ENCODE measurements around the gene KCNMA1. TPM values are rescaled to one million over a fixed set of nuclear protein-coding genes. Genes with fewer than 3 reads are reported as not detected.

Gene KCNMA1
- total RNA-seq, 4 donors from 2014 or later: 146 to 300 (median 265) TPM

- no peak for TF ChIP-seq POLR2AphosphoS5 (IDR thresholded peaks at IDR 0.05)
- TF ChIP-seq EP300 (IDR thresholded peaks at IDR 0.05): no peak
- no peak for TF ChIP-seq CTCF (IDR thresholded peaks at IDR 0.05)
- TF ChIP-seq POLR2A (IDR thresholded peaks at IDR 0.05; ENCODE audit: low read depth): no peak
- H3K27ac ChIP-seq (replicated peaks in 1 of 4): peak overlapping the region in 3 of 4 donors; percentile 51 to 83 (median 79)
- H3K9me3 ChIP-seq: no peaks in the 10 kb centered on the region
- intact Hi-C loops (cut with DNase I): no loop called here
- no peaks in the 10 kb centered on the region for H3K27me3 ChIP-seq
- H3K4me1 ChIP-seq: peaks cover 4 to 59% (median 48%) of the 10 kb centered on the region in 4 donors
- WGBS: 76% methylated on average over 9 of the region's 9 CpGs
- DNase-seq (ENCODE audit: extremely low spot score): no peak
- H3K36me3 ChIP-seq: no peaks in the 10 kb centered on the region
- no peak overlapping the region for H3K4me3 ChIP-seq
These were observed 401.6 kb downstream of the KCNMA1 start for GRCh38 chr10:77236029-77236428.

GRCh38 chr10:77234599-77234998 lies 403.0 kb downstream of the KCNMA1 start:
- 50% methylated on average over 1 of the region's 1 CpG for WGBS
- Histone ChIP-seq H3K27ac (replicated peaks in 1 of 4) (peak overlapping the region; percentile 10 to 83 (median 65)), H3K4me3 (no peak overlapping the region), H3K9me3 (no peaks in the 10 kb centered on the region), H3K4me1 (peaks cover 0 to 45% (median 34%) of the 10 kb centered on the region in 4 donors), H3K27me3 (no peaks in the 10 kb centered on the region), H3K36me3 (no peaks in the 10 kb centered on the region)
- intact Hi-C loops (cut with DNase I): no loop called here
- no peak for DNase-seq (ENCODE audit: extremely low spot score)
- TF ChIP-seq POLR2A (IDR thresholded peaks at IDR 0.05; ENCODE audit: low read depth) (no peak), EP300 (IDR thresholded peaks at IDR 0.05) (no peak), POLR2AphosphoS5 (IDR thresholded peaks at IDR 0.05) (no peak), CTCF (IDR thresholded peaks at IDR 0.05) (no peak)

GRCh38 chr10:77233466-77233865 lies 404.1 kb downstream of the KCNMA1 start:
- no peaks in the 10 kb centered on the region for H3K36me3 ChIP-seq
- H3K4me1 ChIP-seq: peaks cover 0 to 38% (median 27%) of the 10 kb centered on the region in 4 donors
- H3K4me3 ChIP-seq: no peak overlapping the region
- no peaks in the 10 kb centered on the region for H3K27me3 ChIP-seq
- H3K27ac ChIP-seq (replicated peaks in 1 of 4): no peak overlapping the region
- no peak for DNase-seq (ENCODE audit: extremely low spot score)
- TF ChIP-seq POLR2A (IDR thresholded peaks at IDR 0.05; ENCODE audit: low read depth) (no peak), CTCF (IDR thresholded peaks at IDR 0.05) (no peak), EP300 (IDR thresholded peaks at IDR 0.05) (no peak), POLR2AphosphoS5 (IDR thresholded peaks at IDR 0.05) (no peak)
- no peaks in the 10 kb centered on the region for H3K9me3 ChIP-seq
- intact Hi-C loops (cut with DNase I): no loop called here
- WGBS: 94% methylated on average over 7 of the region's 7 CpGs

GRCh38 chr10:77231884-77232610 lies 405.6 kb downstream of the KCNMA1 start:
- intact Hi-C loops (cut with DNase I): no loop called here
- no peaks in the 10 kb centered on the region for H3K9me3 ChIP-seq
- H3K27me3 ChIP-seq: no peaks in the 10 kb centered on the region
- DNase-seq (ENCODE audit: extremely low spot score): no peak
- H3K36me3 ChIP-seq: no peaks in the 10 kb centered on the region
- no peak overlapping the region for H3K27ac ChIP-seq (replicated peaks in 1 of 4)
- no peak overlapping the region for H3K4me3 ChIP-seq
- TF ChIP-seq POLR2AphosphoS5 (IDR thresholded peaks at IDR 0.05): no peak
- H3K4me1 ChIP-seq: peaks cover 0 to 34% (median 21%) of the 10 kb centered on the region in 4 donors
- WGBS: 79% methylated on average over 3 of the region's 3 CpGs

GRCh38 chr10:77231375-77231774 lies 406.2 kb downstream of the KCNMA1 start:
- intact Hi-C loops (cut with DNase I): no loop called here
- TF ChIP-seq POLR2AphosphoS5 (IDR thresholded peaks at IDR 0.05) (no peak), POLR2A (IDR thresholded peaks at IDR 0.05; ENCODE audit: low read depth) (no peak), CTCF (IDR thresholded peaks at IDR 0.05) (no peak)
- H3K9me3 ChIP-seq: no peaks in the 10 kb centered on the region
- H3K27me3 ChIP-seq: no peaks in the 10 kb centered on the region
- no peak overlapping the region for H3K4me3 ChIP-seq
- peaks cover 0 to 34% (median 25%) of the 10 kb centered on the region in 4 donors for H3K4me1 ChIP-seq
- DNase-seq (ENCODE audit: extremely low spot score): no peak
- no peak overlapping the region for H3K27ac ChIP-seq (replicated peaks in 1 of 4)
- no peaks in the 10 kb centered on the region for H3K36me3 ChIP-seq
- 90% methylated on average over 3 of the region's 3 CpGs for WGBS
